Keratinocyte (primary cell): ENCODE measurements around the gene HOXA1.

Experiments
- EZH2 ChIP-seq: IDR thresholded peaks from one replicate; pipeline ENCODE4 v1.6.1; 2012; ENCODE audit warnings: inconsistent platforms, mild to moderate bottlenecking, low read length, moderate library complexity
- TF ChIP-seq, protein P1 (sequence below), 3 experiments: IDR thresholded peaks in 1 of 3; conservative IDR thresholded peaks in 1 of 3; optimal IDR thresholded peaks in 1 of 3; 2 replicates in 2 of 3; 3 replicates in 1 of 3; pipeline versions ENCODE3 to v1.5.1; 2011; ENCODE audit warnings: low read length in 3 of 3, mild to moderate bottlenecking in 3 of 3, moderate library complexity in 2 of 3, control low read depth in 1 of 3, inconsistent platforms in 1 of 3; ENCODE audit not compliant: insufficient read depth in 2 of 3; ENCODE audit errors: extremely low read depth in 1 of 3

DNA sequence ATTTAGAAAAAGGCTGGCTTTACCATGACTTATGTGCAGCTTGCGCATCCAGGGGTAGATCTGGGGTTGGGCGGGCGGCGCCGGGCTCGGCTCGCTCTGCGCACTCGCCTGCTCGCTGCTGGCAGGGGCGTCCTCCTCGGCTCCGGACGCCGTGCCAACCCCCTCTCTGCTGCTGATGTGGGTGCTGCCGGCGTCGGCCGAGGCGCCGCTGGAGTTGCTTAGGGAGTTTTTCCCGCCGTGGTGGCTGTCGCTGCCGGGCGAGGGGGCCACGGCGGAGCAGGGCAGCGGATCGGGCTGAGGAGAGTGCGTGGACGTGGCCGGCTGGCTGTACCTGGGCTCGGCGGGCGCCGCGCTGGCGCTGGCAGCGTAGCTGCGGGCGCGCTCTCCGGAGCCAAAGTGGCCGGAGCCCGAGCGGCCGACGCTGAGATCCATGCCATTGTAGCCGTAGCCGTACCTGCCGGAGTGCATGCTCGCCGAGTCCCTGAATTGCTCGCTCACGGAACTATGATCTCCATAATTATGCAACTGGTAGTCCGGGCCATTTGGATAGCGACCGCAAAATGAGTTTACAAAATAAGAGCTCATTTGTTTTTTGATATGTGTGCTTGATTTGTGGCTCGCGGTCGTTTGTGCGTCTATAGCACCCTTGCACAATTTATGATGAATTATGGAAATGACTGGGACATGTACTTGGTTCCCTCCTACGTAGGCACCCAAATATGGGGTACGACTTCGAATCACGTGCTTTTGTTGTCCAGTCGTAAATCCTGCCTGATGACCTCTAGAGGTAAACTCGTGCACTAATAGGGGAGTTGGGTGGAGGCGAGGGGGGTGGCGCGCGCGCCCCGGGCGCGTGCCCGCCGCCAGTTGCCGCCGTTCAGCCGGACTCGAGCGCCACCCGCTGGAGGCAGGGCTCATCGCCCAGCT is 47.5 kb upstream of the HOXA1 start, which contains the start of gene HOXA5:
- TF ChIP-seq, protein P1, sequence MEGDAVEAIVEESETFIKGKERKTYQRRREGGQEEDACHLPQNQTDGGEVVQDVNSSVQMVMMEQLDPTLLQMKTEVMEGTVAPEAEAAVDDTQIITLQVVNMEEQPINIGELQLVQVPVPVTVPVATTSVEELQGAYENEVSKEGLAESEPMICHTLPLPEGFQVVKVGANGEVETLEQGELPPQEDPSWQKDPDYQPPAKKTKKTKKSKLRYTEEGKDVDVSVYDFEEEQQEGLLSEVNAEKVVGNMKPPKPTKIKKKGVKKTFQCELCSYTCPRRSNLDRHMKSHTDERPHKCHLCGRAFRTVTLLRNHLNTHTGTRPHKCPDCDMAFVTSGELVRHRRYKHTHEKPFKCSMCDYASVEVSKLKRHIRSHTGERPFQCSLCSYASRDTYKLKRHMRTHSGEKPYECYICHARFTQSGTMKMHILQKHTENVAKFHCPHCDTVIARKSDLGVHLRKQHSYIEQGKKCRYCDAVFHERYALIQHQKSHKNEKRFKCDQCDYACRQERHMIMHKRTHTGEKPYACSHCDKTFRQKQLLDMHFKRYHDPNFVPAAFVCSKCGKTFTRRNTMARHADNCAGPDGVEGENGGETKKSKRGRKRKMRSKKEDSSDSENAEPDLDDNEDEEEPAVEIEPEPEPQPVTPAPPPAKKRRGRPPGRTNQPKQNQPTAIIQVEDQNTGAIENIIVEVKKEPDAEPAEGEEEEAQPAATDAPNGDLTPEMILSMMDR (optimal IDR thresholded peaks at IDR 0.05 in 1 of 3, IDR thresholded peaks at IDR 0.05 in 1 of 3, conservative IDR thresholded peaks at IDR 0.05 in 1 of 3; ENCODE audit: extremely low read depth in 1 of 3, insufficient read depth in 2 of 3, low read length in 3 of 3), result peak in 2 of 3 experiments; percentile 73 to 78
- TF ChIP-seq EZH2, result no peak
